ENCODE data around the gene TRAF3.

TRAF3 gene

DNA sequence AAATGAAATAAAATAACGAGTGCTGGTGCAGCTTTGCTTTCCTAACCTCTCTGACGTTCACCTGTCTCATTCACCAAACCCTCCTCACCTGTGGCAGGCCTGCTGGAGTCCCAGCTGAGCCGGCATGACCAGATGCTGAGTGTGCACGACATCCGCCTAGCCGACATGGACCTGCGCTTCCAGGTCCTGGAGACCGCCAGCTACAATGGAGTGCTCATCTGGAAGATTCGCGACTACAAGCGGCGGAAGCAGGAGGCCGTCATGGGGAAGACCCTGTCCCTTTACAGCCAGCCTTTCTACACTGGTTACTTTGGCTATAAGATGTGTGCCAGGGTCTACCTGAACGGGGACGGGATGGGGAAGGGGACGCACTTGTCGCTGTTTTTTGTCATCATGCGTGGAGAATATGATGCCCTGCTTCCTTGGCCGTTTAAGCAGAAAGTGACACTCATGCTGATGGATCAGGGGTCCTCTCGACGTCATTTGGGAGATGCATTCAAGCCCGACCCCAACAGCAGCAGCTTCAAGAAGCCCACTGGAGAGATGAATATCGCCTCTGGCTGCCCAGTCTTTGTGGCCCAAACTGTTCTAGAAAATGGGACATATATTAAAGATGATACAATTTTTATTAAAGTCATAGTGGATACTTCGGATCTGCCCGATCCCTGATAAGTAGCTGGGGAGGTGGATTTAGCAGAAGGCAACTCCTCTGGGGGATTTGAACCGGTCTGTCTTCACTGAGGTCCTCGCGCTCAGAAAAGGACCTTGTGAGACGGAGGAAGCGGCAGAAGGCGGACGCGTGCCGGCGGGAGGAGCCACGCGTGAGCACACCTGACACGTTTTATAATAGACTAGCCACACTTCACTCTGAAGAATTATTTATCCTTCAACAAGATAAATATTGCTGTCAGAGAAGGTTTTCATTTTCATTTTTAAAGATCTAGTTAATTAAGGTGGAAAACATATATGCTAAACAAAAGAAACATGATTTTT lies 128.2 kb downstream of the TRAF3 start:
- H3K4me3 ChIP-seq (ENCODE audit: low read length): no peak overlapping the region
- no peak for TF ChIP-seq ZNF274 (IDR thresholded peaks at IDR 0.05; ENCODE audit: low read depth, low read length)

DNA sequence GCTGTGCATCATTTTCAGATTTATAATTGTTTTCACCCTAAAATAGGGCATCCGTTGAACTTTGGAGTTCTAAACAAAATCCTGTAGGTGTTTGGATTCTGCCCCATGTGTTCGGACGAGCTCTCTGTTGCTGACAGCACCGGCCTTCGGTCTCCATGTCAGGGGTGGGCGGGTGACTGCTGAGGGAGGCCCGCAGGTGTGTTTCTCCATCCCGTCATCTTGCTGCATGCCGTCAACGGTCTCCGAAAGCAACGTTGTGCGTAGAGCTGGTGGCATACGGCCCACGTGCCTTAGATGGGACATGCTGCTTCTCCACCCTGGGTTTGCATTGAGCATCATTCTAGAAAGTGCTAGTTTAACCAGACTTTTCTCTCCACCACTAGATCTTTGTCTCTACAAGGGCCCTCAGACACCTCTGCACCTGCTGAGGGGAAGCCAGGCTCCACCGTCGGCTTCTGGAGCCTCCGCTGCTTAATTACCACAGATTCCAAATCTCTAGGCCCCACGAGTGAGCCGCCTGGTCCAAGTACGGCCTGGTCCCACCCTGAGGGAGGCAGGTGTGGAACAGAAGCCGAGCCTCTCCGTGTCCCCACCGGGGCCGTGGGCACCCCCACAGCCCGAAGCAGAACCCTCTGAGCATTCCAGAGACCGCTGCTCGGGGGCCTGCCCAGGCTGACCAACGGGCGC lies 129.5 kb downstream of the TRAF3 start:
- TF ChIP-seq ZNF274 (IDR thresholded peaks at IDR 0.05; ENCODE audit: low read depth, low read length): no peak
- no peak overlapping the region for H3K4me3 ChIP-seq (ENCODE audit: low read length)

DNA sequence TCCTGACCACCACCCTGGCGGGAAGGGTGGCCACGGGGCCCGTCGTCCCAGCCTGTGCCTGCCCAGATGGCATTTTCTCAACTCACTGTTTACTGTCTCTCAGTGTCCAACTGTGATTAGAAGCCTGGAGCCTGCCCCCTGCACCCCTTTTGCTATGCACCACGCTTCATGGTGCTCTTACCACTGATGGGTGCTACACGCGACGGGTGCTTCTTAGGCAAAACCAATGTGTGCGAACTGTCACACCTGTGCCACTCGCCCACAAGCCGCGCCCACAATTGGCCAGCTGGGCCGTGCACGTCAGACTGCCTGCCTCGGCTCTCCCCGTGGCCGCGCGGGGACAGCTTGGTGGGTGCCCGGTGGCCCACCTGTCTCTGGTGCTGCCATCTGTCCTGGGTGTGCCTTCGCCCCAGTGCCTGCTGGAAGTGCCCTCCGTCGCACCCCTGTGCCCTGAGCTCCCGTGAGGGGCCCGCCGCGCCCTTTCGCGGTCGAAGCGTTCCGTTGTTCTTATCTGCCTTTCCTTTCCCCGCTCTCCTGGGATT lies 130.1 kb downstream of the TRAF3 start:
- TF ChIP-seq ZNF274 (IDR thresholded peaks at IDR 0.05; ENCODE audit: low read depth, low read length): no peak
- H3K4me3 ChIP-seq (ENCODE audit: low read length): no peak overlapping the region

DNA sequence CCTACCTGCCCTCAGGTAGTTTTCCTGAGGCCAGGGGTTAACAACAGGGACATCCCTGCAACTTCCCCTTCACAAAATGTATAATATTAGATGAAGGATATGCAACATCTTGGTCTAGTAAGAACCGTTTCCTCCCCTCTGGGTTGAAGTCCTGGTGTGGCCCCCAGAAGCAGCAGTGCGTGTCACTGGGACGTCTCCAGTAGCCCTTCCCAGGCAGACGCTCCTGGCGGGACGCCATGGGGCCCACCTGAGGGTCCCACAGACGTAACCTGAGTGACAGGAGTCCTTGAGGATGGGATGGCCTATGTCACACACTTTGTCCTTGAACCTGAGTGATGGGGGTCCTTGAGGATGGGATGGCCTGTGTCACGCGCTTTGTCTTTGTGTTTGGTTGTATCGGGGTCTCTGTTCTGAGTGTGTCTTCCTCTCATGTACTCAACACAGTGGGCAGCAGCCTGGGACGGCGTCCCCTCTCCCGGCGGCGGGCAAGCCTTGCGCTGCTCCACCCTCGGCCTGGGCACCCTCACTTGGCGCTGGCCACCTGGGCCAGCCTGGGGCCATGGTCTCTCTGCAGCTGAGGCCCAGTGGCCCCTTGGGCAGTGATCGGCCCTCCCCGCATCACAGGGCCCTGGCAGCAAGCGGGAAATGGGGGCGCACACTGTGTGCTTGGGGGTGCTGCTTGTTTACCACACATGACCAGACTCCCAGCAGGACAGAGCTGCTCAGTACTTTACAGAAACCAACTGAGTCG lies 130.9 kb downstream of the TRAF3 start:
- TF ChIP-seq ZNF274 (IDR thresholded peaks at IDR 0.05; ENCODE audit: low read depth, low read length): no peak

DNA sequence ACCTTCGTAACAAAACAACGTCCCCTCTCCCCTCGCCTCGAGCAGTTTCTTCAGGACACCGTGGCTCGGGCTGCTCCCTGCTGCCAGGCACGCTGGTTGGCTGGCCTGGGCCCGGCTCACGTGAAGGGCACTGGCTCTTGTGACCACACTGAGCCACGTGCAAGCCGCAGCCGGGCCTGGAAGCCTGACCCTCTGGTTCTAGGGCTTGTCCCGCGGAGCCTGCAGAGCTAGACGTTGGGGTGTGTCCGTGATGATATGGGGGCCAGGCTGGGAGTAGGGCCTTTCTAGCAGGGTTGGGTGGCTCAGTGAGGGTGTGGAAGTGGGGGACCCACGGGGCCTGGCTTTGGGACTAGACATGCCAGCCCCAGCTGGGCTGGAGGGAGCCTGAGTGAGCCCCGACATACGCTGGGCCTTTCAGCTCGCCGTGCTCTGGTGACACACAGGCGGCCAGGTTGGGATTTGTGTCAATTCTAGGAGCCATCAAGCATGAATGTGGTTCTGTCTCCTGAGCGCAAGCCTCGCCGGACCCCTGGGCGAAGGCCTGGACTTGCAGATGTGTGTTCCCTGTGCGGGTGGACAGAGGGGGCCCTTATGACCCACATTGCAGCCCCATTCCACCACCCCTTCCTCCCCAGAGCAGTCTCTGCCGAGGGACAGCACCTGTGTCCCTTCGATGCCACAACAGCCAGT lies 131.7 kb downstream of the TRAF3 start:
- no peak for TF ChIP-seq ZNF274 (IDR thresholded peaks at IDR 0.05; ENCODE audit: low read depth, low read length)
- H3K4me3 ChIP-seq (ENCODE audit: low read length): no peak overlapping the region

More for the DNA sequence above, 130.9 kb downstream of the TRAF3 start:
- H3K4me3 ChIP-seq (ENCODE audit: low read length): no peak overlapping the region

DNA sequence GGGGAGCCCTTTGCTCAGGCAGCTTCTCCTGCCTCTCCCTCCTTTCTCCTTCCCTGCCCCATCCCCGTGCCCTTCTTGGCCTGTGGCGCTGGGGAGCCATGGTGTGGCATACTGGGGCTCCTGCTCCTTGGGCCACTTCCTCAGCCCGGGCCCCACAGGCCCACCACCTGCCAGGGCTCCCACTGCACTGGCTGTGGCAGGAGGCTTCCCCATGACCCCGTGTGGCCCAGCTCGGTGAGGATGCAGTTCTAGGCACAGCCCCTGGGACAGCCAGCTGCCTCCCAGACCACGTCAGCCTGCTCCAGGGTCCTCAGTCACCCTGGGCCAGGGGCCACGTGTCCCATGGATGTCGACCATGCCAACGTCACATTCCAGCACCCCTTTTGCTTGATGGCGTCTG lies 132.2 kb downstream of the TRAF3 start:
- no peak overlapping the region for H3K4me3 ChIP-seq (ENCODE audit: low read length)
- no peak for TF ChIP-seq ZNF274 (IDR thresholded peaks at IDR 0.05; ENCODE audit: low read depth, low read length)

DNA sequence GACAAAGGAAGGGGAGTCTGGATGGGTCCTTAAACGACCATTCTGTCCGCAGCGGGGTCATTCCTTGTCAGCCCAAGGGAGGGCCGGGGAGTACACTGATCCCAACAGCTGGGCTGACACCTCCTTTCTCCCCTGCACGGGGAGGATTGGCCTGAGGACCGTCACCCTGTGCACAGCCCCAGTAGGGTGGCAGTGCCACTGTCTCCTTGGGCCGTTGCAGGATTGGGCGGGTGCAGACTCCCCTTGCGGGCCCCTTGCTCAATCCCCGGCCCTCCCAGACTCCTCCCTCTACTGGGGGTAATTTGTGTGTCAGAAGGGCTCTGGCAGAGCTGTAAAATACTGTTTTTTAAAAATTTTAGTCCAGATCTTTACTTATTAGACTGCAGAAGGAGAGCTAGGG lies 132.7 kb downstream of the TRAF3 start:
- no peak for TF ChIP-seq ZNF274 (IDR thresholded peaks at IDR 0.05; ENCODE audit: low read depth, low read length)
- H3K4me3 ChIP-seq (ENCODE audit: low read length): no peak overlapping the region

DNA sequence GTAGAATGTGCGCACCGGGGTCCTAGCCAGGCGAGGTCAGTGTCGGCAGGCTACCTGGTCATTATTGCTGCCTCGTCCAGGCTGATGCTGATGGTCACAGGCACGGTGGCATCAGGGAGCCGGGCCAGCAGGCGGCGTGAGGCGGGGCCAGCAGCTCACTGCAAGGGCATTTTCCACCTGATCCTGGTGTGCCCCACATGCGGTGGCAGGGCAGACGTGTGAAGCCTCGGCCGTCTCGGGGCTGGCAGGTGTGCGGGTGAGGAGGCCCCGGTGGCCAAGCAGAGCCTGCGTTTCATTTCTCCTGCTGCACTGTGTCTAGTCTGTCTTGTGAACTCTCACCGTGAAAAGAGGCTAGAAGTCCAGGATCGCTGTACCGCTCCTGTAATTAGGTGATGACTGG lies 133.2 kb downstream of the TRAF3 start:
- TF ChIP-seq ZNF274 (IDR thresholded peaks at IDR 0.05; ENCODE audit: low read depth, low read length): no peak
- no peak overlapping the region for H3K4me3 ChIP-seq (ENCODE audit: low read length)

DNA sequence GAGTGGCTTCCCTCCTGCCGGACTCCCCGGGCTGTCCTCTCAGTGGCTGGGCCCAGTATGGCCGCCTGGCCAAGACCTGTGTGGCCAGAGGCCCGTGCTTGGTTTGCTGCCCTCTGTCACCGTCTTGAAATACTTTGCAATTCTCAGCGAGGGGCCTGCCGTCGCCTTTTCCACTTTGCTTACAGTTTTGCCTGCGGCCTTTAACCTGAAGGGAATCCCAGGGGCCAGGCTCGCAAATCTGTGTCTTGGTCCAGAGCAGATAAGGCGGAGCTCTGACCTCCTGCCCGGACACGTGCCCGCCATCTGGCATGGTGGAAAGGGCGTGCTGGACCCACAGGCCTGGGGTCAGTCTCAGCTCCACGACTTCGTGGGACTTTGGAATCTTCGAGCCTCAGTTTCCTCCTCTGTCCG lies 134.3 kb downstream of the TRAF3 start:
- no peak overlapping the region for H3K4me3 ChIP-seq (ENCODE audit: low read length)
- no peak for TF ChIP-seq ZNF274 (IDR thresholded peaks at IDR 0.05; ENCODE audit: low read depth, low read length)

DNA sequence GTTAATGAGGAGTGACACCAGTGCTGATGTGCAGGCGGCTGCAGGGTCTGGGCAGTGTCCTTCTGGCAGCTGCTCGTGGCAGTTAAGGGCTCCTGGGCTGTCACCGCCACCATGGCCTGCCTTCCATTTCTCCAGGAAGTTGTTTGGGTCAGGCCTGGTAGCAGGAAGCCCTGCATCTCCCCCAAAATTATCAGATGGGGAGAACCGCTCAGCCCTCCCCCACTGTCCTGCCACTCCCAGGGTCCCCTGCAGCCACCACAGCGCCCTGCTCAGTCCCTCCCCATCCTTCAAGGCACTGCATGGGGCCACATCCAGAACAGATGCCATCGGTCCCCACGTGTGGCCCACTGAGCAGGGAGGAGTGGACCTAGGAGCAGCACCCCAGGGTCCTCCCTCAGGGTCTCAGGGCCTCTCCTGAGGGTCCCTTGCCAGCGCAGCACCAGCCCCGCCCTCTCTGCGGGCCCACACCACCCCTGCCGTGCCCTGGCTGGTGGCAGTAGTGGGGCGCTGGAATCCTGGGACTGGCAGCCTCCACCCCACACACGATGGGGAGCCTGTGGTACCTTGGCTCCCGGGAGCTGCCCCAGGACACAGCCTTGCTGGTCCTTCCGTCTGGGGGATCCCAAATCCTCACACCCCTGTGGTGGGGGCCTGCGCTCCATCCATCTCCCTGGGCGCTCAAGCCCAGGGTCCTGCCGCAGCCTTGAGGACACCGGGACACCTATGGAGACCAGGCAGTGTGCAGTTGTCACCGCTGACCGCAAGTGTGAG lies 134.9 kb downstream of the TRAF3 start:
- H3K4me3 ChIP-seq (ENCODE audit: low read length): no peak overlapping the region
- no peak for TF ChIP-seq ZNF274 (IDR thresholded peaks at IDR 0.05; ENCODE audit: low read depth, low read length)

DNA sequence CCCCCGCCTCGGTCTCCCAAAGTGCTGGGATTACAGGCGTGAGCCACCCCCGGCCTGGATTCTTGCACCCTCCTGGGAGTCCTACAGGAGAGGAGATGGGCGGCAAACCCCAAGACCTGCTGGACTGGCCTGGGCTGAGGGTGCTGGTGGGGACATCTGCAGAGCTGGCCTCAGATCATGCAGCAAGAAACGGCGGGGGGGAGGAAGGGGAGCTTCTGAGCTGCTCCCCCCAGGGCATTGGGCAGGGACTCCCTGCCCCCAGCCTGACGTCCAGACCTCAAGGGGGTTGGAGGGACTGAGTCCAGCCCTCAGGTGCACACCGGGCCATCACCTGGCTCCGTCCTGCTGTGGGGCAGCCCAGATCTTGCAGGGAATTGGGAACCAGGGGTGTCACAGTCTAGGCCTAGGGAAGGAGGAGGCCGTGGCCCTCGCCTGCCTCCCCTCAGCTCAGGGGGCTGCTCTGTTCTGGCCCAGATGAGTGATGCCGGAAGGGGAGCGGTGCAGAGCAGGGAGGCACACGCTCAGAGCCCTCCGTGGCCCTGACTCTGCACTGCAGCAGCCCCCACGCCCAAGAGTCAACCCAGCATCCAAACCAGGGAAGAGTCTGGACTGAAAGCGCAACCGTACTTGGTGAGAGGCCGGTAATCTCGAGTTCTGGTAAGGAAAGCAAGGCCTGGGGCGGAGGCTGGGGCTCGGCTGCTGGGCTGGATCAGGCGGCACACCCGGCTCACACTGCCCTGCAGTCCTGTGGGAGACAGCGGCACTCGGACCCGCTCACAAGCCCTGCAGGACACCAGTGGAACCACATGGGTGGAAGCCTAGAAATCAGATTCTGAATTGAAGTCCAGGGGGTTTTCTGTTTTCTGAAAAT lies 136.3 kb downstream of the TRAF3 start:
- H3K4me3 ChIP-seq (ENCODE audit: low read length): no peak overlapping the region
- no peak for TF ChIP-seq ZNF274 (IDR thresholded peaks at IDR 0.05; ENCODE audit: low read depth, low read length)

All from GM08714 (cell line).